Measurements from ENCODE around the gene DSCAM. TPM values are rescaled to one million over a fixed set of nuclear protein-coding genes. Genes with fewer than 3 reads are reported as not detected.

DSCAM gene
- total and polyA plus RNA-seq, 10 donors: 0.02 to 2.7 (median 2.0) TPM

DNA sequence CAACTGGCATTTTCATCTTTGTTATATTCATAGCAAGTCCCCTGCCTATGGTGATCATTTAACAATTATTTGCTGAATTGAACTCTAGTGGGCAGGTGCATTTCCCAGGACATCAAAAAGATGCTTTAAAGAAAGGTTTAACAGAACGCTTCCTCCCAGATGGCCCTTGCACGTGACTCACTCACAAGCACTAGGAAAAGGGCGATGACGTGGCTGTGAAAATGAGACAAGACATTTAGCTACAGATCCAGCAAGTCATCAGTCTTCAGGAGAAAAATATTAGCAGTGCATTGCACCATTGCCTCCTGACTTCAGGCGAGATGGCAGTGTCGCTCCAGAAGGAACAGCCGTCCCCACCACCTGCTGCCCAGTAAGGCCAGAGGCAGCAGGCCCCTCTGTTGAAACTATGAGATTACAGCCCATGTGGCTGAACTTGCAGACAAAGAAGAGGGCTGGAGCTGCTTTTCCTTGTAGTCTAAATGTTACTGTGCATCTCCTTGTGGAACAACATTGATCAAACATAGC, 37.2 kb downstream of the DSCAM start:
- Histone ChIP-seq H3K4me3 (no peak overlapping the region), H3K27ac (no peak overlapping the region), H3K4me1 (no peaks in the 10 kb centered on the region), H3K9me3 (peaks cover 0 to 13% (median 0%) of the 10 kb centered on the region in 8 donors), H3K36me3 (no peaks in the 10 kb centered on the region), H3K27me3 (replicated peaks in 1 of 7) (no peaks in the 10 kb centered on the region)
- intact Hi-C loops (cut with DNase I; ENCODE audit: low total_unique reads): no loop called here
- TF ChIP-seq POLR2AphosphoS5 (IDR thresholded peaks at IDR 0.05): no peak
- TF ChIP-seq, protein P1, sequence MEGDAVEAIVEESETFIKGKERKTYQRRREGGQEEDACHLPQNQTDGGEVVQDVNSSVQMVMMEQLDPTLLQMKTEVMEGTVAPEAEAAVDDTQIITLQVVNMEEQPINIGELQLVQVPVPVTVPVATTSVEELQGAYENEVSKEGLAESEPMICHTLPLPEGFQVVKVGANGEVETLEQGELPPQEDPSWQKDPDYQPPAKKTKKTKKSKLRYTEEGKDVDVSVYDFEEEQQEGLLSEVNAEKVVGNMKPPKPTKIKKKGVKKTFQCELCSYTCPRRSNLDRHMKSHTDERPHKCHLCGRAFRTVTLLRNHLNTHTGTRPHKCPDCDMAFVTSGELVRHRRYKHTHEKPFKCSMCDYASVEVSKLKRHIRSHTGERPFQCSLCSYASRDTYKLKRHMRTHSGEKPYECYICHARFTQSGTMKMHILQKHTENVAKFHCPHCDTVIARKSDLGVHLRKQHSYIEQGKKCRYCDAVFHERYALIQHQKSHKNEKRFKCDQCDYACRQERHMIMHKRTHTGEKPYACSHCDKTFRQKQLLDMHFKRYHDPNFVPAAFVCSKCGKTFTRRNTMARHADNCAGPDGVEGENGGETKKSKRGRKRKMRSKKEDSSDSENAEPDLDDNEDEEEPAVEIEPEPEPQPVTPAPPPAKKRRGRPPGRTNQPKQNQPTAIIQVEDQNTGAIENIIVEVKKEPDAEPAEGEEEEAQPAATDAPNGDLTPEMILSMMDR (IDR thresholded peaks at IDR 0.05 in 8 of 11, conservative IDR thresholded peaks at IDR 0.05 in 3 of 11): no peak
- no peak for TF ChIP-seq POLR2A (IDR thresholded peaks at IDR 0.05)
- 87 to 95% (median 90%) methylated on average over 7 of the region's 7 CpGs for WGBS, 5 donors
- DNase-seq: no peak

DNA sequence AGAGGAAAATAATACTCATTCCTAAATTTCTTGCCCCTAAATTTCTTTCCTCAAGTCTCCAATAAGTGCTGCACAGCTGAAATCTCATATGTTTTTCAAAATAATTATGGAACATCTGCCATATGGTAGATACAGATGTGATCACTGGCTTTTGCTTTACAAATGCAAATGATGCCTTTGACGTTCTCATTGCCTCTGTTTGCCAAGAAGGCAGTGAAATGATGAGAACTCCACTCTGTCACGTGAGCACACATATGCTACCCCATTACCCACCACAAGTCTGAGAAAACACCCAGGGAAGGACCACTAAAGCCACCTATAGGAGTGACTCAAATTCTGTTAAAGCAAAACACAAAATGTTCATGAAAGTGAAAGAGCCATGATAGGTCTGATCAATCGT, 43.9 kb downstream of the DSCAM start:
- H3K27ac ChIP-seq: no peak overlapping the region
- peaks cover 14 to 61% (median 44%) of the 10 kb centered on the region in 8 donors for H3K9me3 ChIP-seq
- H3K4me1 ChIP-seq: no peaks in the 10 kb centered on the region
- no peak overlapping the region for H3K4me3 ChIP-seq
- DNase-seq: no peak
- no peaks in the 10 kb centered on the region for H3K36me3 ChIP-seq
- intact Hi-C loops (cut with DNase I; ENCODE audit: low total_unique reads): no loop called here
- 60 to 87% (median 76%) methylated on average over 3 of the region's 3 CpGs for WGBS, 5 donors
- H3K27me3 ChIP-seq (replicated peaks in 1 of 7): no peaks in the 10 kb centered on the region
- TF ChIP-seq, protein P1 (IDR thresholded peaks at IDR 0.05 in 8 of 11, conservative IDR thresholded peaks at IDR 0.05 in 3 of 11): no peak
- TF ChIP-seq POLR2A (IDR thresholded peaks at IDR 0.05) (no peak), POLR2AphosphoS5 (IDR thresholded peaks at IDR 0.05) (no peak)

DNA sequence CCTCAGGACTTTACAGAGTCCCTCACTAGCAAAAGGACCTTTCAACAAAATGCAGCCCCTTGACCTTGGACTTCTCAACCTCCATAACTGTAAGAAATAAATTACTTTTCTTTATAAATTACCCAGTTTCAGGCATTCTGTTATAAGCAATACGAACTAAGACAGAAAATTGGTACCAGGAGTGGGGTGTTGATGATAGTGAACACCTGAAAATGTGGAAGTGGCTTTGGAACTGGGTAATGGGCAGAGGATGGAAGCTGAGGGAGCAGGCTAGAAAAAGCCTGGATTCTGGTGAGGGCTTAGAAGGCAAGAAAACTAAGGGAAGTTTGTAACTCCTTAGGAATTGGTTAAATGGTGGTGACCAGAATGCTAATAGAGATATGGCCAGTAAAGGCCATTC, 46.8 kb downstream of the DSCAM start:
- H3K36me3 ChIP-seq: no peaks in the 10 kb centered on the region
- intact Hi-C loops (cut with DNase I; ENCODE audit: low total_unique reads): no loop called here
- no peaks in the 10 kb centered on the region for H3K4me1 ChIP-seq
- 63 to 84% (median 76%) methylated on average over 1 of the region's 1 CpG for WGBS, 5 donors
- H3K9me3 ChIP-seq: peaks cover 14 to 65% (median 50%) of the 10 kb centered on the region in 8 donors
- no peak overlapping the region for H3K4me3 ChIP-seq
- H3K27me3 ChIP-seq (replicated peaks in 1 of 7): no peaks in the 10 kb centered on the region
- DNase-seq: no peak
- TF ChIP-seq POLR2AphosphoS5 (IDR thresholded peaks at IDR 0.05) (no peak), POLR2A (IDR thresholded peaks at IDR 0.05) (no peak)
- TF ChIP-seq, protein P1 (IDR thresholded peaks at IDR 0.05 in 8 of 11, conservative IDR thresholded peaks at IDR 0.05 in 3 of 11): no peak
- H3K27ac ChIP-seq: no peak overlapping the region

DNA sequence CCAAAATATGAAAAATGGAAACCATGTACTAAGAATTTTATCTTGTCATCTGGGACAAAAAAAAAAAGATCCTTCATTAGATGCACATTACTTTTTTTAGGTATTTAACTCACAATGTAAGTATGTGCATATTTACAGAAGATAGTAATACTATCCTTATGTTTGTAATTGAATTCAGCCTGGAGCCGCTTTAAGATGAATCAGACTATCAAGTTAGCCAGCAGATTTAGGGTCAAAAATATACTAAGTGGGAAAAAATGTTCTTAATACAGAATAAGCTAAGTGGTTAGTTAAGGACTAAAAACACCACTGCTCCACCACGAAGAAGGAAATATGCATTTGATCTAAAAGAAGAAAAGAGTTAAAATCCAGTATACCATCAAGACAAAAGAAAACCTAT, 49.1 kb downstream of the DSCAM start:
- Histone ChIP-seq H3K36me3 (no peaks in the 10 kb centered on the region), H3K9me3 (peaks cover 14 to 59% (median 50%) of the 10 kb centered on the region in 8 donors), H3K27ac (no peak overlapping the region), H3K4me3 (no peak overlapping the region), H3K4me1 (no peaks in the 10 kb centered on the region), H3K27me3 (replicated peaks in 1 of 7) (no peaks in the 10 kb centered on the region)
- intact Hi-C loops (cut with DNase I; ENCODE audit: low total_unique reads): no loop called here
- DNase-seq: no peak
- TF ChIP-seq POLR2AphosphoS5 (IDR thresholded peaks at IDR 0.05) (no peak), POLR2A (IDR thresholded peaks at IDR 0.05) (no peak)
- TF ChIP-seq, protein P1 (IDR thresholded peaks at IDR 0.05 in 8 of 11, conservative IDR thresholded peaks at IDR 0.05 in 3 of 11): no peak
- WGBS, 5 donors: 52 to 86% (median 82%) methylated on average over 2 of the region's 2 CpGs

Measured in spleen (tissue), 11 donors.